ENCODE measurements around the gene TRIP4. TPM values are rescaled to one million over a fixed set of nuclear protein-coding genes. Genes with fewer than 3 reads are reported as not detected.
"Not testable (repeated sequence)": the region's sequence is repeated elsewhere in the genome, so short reads cannot be mapped to it uniquely, and the experiment has no call there.

Gene TRIP4
- polyA plus RNA-seq, 1 donor from 2014 or later = 20.8 TPM

DNA sequence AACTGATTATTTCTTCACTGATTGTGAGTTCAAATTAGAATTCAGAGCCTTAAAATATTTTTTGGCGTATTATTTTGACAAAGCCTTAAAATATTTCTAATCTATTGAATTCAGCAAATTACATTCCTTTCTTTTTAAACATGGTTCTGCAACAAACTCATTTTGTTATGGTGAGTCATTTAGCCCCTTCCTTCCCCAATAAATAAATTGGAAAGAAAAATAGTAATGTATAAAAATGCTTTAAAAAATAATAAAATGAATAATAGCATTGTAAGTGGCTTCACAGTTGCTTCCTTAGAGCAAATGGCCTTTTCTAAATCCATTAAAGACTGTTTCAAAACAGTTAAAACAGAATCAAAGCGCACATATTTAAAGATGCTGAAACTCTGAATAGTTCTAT, 43.8 kb upstream of the TRIP4 start:
- Histone ChIP-seq H3K36me3 (ENCODE audit: insufficient read depth, low read length) (no peaks in the 10 kb centered on the region), H3K27ac (ENCODE audit: low read length) (no peak overlapping the region), H3K27me3 (ENCODE audit: insufficient read depth, low read depth, low read length) (no peaks in the 10 kb centered on the region), H4K20me1 (ENCODE audit: insufficient read depth) (no peaks in the 10 kb centered on the region), H2AFZ (ENCODE audit: low read depth, low read length) (no peak overlapping the region), H3K9me3 (ENCODE audit: low read length) (no peaks in the 10 kb centered on the region), H3K4me2 (ENCODE audit: low read length) (no peak overlapping the region), H3K79me2 (replicated peaks; ENCODE audit: insufficient read depth, low read length) (no peaks in the 10 kb centered on the region), H3K4me3 (ENCODE audit: low read length) (no peak overlapping the region), H3K9me2 (ENCODE audit: insufficient read depth, low read length) (no peaks in the 10 kb centered on the region), H3F3A (ENCODE audit: insufficient read depth, low read length, poor library complexity, severe bottlenecking) (no peaks in the 10 kb centered on the region), H3K9ac (ENCODE audit: low read length) (no peak overlapping the region)
- TF ChIP-seq EP300 (conservative IDR thresholded peaks at IDR 0.05; ENCODE audit: poor library complexity, severe bottlenecking) (no peak), MXI1 (conservative IDR thresholded peaks at IDR 0.05; ENCODE audit: poor library complexity, severe bottlenecking) (no peak), SMC3 (conservative IDR thresholded peaks at IDR 0.05; ENCODE audit: poor library complexity) (no peak), TAF1 (IDR thresholded peaks at IDR 0.05; ENCODE audit: low read depth) (no peak), RAD21 (conservative IDR thresholded peaks at IDR 0.05) (no peak), CTCF (IDR thresholded peaks at IDR 0.05; ENCODE audit: poor library complexity, severe bottlenecking) (no peak), EZH2 (IDR thresholded peaks at IDR 0.05; ENCODE audit: borderline replicate concordance, insufficient read depth, low read length, poor library complexity, severe bottlenecking) (no peak), POLR2AphosphoS5 (IDR thresholded peaks at IDR 0.05) (no peak), REST (IDR thresholded peaks at IDR 0.05; ENCODE audit: borderline replicate concordance) (no peak)

GRCh38 chr15:64344651-64345294, 42.9 kb upstream of the TRIP4 start:
- H3K36me3 ChIP-seq (ENCODE audit: insufficient read depth, low read length) = no peaks in the 10 kb centered on the region
- no peak overlapping the region for H3K4me2 ChIP-seq (ENCODE audit: low read length)
- no peaks in the 10 kb centered on the region for H4K20me1 ChIP-seq (ENCODE audit: insufficient read depth)
- H3F3A ChIP-seq (ENCODE audit: insufficient read depth, low read length, poor library complexity, severe bottlenecking) = no peaks in the 10 kb centered on the region
- H3K27ac ChIP-seq (ENCODE audit: low read length) = no peak overlapping the region
- no peak overlapping the region for H3K4me3 ChIP-seq (ENCODE audit: low read length)
- H3K9ac ChIP-seq (ENCODE audit: low read length) = no peak overlapping the region
- H3K9me2 ChIP-seq (ENCODE audit: insufficient read depth, low read length) = no peaks in the 10 kb centered on the region
- peaks cover 6% of the 10 kb centered on the region for H3K79me2 ChIP-seq (replicated peaks; ENCODE audit: insufficient read depth, low read length)
- H2AFZ ChIP-seq (ENCODE audit: low read depth, low read length) = no peak overlapping the region
- no peaks in the 10 kb centered on the region for H3K9me3 ChIP-seq (ENCODE audit: low read length)
- TF ChIP-seq REST (IDR thresholded peaks at IDR 0.05; ENCODE audit: borderline replicate concordance) (no peak), POLR2AphosphoS5 (IDR thresholded peaks at IDR 0.05) (no peak), MXI1 (conservative IDR thresholded peaks at IDR 0.05; ENCODE audit: poor library complexity, severe bottlenecking) (no peak), SMC3 (conservative IDR thresholded peaks at IDR 0.05; ENCODE audit: poor library complexity) (no peak), RAD21 (conservative IDR thresholded peaks at IDR 0.05) (no peak), EZH2 (IDR thresholded peaks at IDR 0.05; ENCODE audit: borderline replicate concordance, insufficient read depth, low read length, poor library complexity, severe bottlenecking) (no peak), CTCF (IDR thresholded peaks at IDR 0.05; ENCODE audit: poor library complexity, severe bottlenecking) (no peak), TAF1 (IDR thresholded peaks at IDR 0.05; ENCODE audit: low read depth) (no peak), EP300 (conservative IDR thresholded peaks at IDR 0.05; ENCODE audit: poor library complexity, severe bottlenecking) (no peak)
- H3K27me3 ChIP-seq (ENCODE audit: insufficient read depth, low read depth, low read length) = no peaks in the 10 kb centered on the region

- H3K4me2 ChIP-seq (ENCODE audit: low read length); H3K36me3 ChIP-seq (ENCODE audit: insufficient read depth, low read length); H3K9me3 ChIP-seq (ENCODE audit: low read length); H2AFZ ChIP-seq (ENCODE audit: low read depth, low read length); H4K20me1 ChIP-seq (ENCODE audit: insufficient read depth); H3F3A ChIP-seq (ENCODE audit: insufficient read depth, low read length, poor library complexity, severe bottlenecking); H3K27me3 ChIP-seq (ENCODE audit: insufficient read depth, low read depth, low read length); H3K27ac ChIP-seq (ENCODE audit: low read length); H3K4me3 ChIP-seq (ENCODE audit: low read length); H3K9ac ChIP-seq (ENCODE audit: low read length); H3K9me2 ChIP-seq (ENCODE audit: insufficient read depth, low read length): not testable (repeated sequence)
- H3K79me2 ChIP-seq (replicated peaks; ENCODE audit: insufficient read depth, low read length) = peaks cover 11% of the 10 kb centered on the region
Observed at GRCh38 chr15:64346242-64346641, 41.4 kb upstream of the TRIP4 start.
